HG02884 (cell line): ENCODE measurements around the gene GSE1.

ENCODE experiments used
- ATAC-seq: cut with Tn5 transposase; IDR thresholded peaks from one replicate; pipeline ENCODE4 v1.9.1; 2021; ENCODE audit warnings: mild to moderate bottlenecking, moderate library complexity; ENCODE audit not compliant: unreplicated experiment

The GSE1 gene

GRCh38 chr16:85616607-85617321, 3.6 kb downstream of the GSE1 start:
- ATAC-seq = no peak

GRCh38 chr16:85617948-85618347, 4.8 kb downstream of the GSE1 start:
- ATAC-seq = no peak

GRCh38 chr16:85618521-85618920, 5.4 kb downstream of the GSE1 start:
- ATAC-seq = no peak

- ATAC-seq = no peak
Observed at GRCh38 chr16:85619101-85619891, 6.2 kb downstream of the GSE1 start.

GRCh38 chr16:85620374-85620773, 7.3 kb downstream of the GSE1 start:
- no peak for ATAC-seq

- no peak for ATAC-seq
Observed at GRCh38 chr16:85621698-85622428, 8.7 kb downstream of the GSE1 start.

- no peak for ATAC-seq
Observed at GRCh38 chr16:85622683-85623082, 9.6 kb downstream of the GSE1 start.

- ATAC-seq = no peak
Observed at GRCh38 chr16:85623250-85623649, 10.1 kb downstream of the GSE1 start.

- no peak for ATAC-seq
Observed at GRCh38 chr16:85623997-85624601, 11.0 kb downstream of the GSE1 start.

- ATAC-seq = no peak
Observed at GRCh38 chr16:85624646-85625045, 11.5 kb downstream of the GSE1 start.

- no peak for ATAC-seq
Observed at GRCh38 chr16:85625053-85625452, 11.9 kb downstream of the GSE1 start.

GRCh38 chr16:85625485-85626117, 12.5 kb downstream of the GSE1 start:
- ATAC-seq = no peak

- ATAC-seq = no peak
Observed at GRCh38 chr16:85626191-85626981, 13.3 kb downstream of the GSE1 start.

GRCh38 chr16:85627089-85627488, 14.0 kb downstream of the GSE1 start:
- no peak for ATAC-seq

GRCh38 chr16:85627526-85628264, 14.6 kb downstream of the GSE1 start:
- ATAC-seq = no peak

- no peak for ATAC-seq
Observed at GRCh38 chr16:85628265-85628556, 15.1 kb downstream of the GSE1 start.

- no peak for ATAC-seq
Observed at GRCh38 chr16:85628645-85629044, 15.5 kb downstream of the GSE1 start.

GRCh38 chr16:85629326-85629725, 16.2 kb downstream of the GSE1 start:
- no peak for ATAC-seq

GRCh38 chr16:85629853-85630252, 16.7 kb downstream of the GSE1 start:
- ATAC-seq = no peak

GRCh38 chr16:85631230-85631629, 18.1 kb downstream of the GSE1 start:
- ATAC-seq = no peak
